ENCODE results near the gene PLA2G10. TPM values are rescaled to one million over a fixed set of nuclear protein-coding genes. Genes with fewer than 3 reads are reported as not detected.
A peak's percentile ranks its signal among the peaks of the same experiment; 100 is the strongest.

Gene PLA2G10
- total RNA-seq, 6 donors from 2014 or later, result 4.2 to 22.5 (median 10.9) TPM

GRCh38 chr16:14629612-14629918 lies 64.5 kb downstream of the PLA2G10 start:
- 2 to 3% methylated on average over 6 to 7 of the region's 17 CpGs for WGBS, 2 donors
- H3K27me3 ChIP-seq, result no peaks in the 10 kb centered on the region
- peak overlapping the region; percentile 95 to 100 (median 97) for H3K27ac ChIP-seq
- peaks cover 13 to 33% (median 26%) of the 10 kb centered on the region in 4 donors for H3K36me3 ChIP-seq
- peak overlapping the region; percentile 66 to 91 (median 84) for H3K4me3 ChIP-seq
- ATAC-seq (ENCODE audit: low FRiP score in 2 of 2), result no peak
- peak in 1 of 2 donors; percentile 39 for DNase-seq
- H3K4me1 ChIP-seq, result peaks cover 31 to 49% (median 38%) of the 10 kb centered on the region in 4 donors
- H3K9me3 ChIP-seq, result no peaks in the 10 kb centered on the region
- TF ChIP-seq POLR2AphosphoS5 (IDR thresholded peaks at IDR 0.05), result no peak
- no peak for TF ChIP-seq EP300 (IDR thresholded peaks at IDR 0.05)
- TF ChIP-seq POLR2A (IDR thresholded peaks at IDR 0.05), result no peak

- WGBS, 2 donors, result 45 to 53% methylated on average over 12 of the region's 12 CpGs
- TF ChIP-seq POLR2A (IDR thresholded peaks at IDR 0.05) (no peak), EP300 (IDR thresholded peaks at IDR 0.05) (no peak), POLR2AphosphoS5 (IDR thresholded peaks at IDR 0.05) (no peak), CTCF (IDR thresholded peaks at IDR 0.05) (no peak)
- Histone ChIP-seq H3K9me3 (no peaks in the 10 kb centered on the region), H3K36me3 (peaks cover 13 to 39% (median 31%) of the 10 kb centered on the region in 4 donors), H3K4me1 (peaks cover 26 to 43% (median 33%) of the 10 kb centered on the region in 4 donors), H3K4me3 (peak overlapping the region; percentile 66 to 91 (median 84)), H3K27me3 (no peaks in the 10 kb centered on the region), H3K27ac (peak overlapping the region; percentile 95 to 100 (median 97))
- ATAC-seq (ENCODE audit: low FRiP score in 2 of 2) (no peak), DNase-seq (no peak)
These were observed 65.1 kb downstream of the PLA2G10 start for GRCh38 chr16:14628806-14629611.

GRCh38 chr16:14627078-14627477 lies 67.0 kb downstream of the PLA2G10 start:
- Histone ChIP-seq H3K27ac (no peak overlapping the region), H3K4me1 (peaks cover 23 to 35% (median 29%) of the 10 kb centered on the region in 4 donors), H3K36me3 (peaks cover 15 to 57% (median 45%) of the 10 kb centered on the region in 4 donors), H3K27me3 (no peaks in the 10 kb centered on the region), H3K4me3 (no peak overlapping the region), H3K9me3 (no peaks in the 10 kb centered on the region)
- WGBS, 2 donors, result 86 to 92% methylated on average over 4 of the region's 4 CpGs
- no peak for TF ChIP-seq POLR2AphosphoS5 (IDR thresholded peaks at IDR 0.05)
- TF ChIP-seq CTCF (IDR thresholded peaks at IDR 0.05), result no peak
- TF ChIP-seq EP300 (IDR thresholded peaks at IDR 0.05), result no peak
- TF ChIP-seq POLR2A (IDR thresholded peaks at IDR 0.05), result no peak
- no peak for ATAC-seq (ENCODE audit: low FRiP score in 2 of 2)
- no peak for DNase-seq

Small RNA genes lying within 50 kb of the gene (small RNA-seq; reads per million reads assigned to genes)
- gene RNU7-125P, result 0 reads per million in 4 donors

Other genes starting within 250 kb of the PLA2G10 start
- gene PARN, start 64.0 kb downstream of the PLA2G10 start, total RNA-seq, result 100 to 1,000 TPM in 1 of 6 donors, 10 to 100 TPM in 5; 25.6 to 133 (median 37.3) TPM
- gene BFAR, start 61.4 kb downstream of the PLA2G10 start, total RNA-seq, result 100 to 1,000 TPM in 3 of 6 donors, 10 to 100 TPM in 3; 66.3 to 157 (median 104) TPM
- gene NPIPA3, start 9.1 kb upstream of the PLA2G10 start, total RNA-seq, result 1 to 10 TPM in 4 of 6 donors, not detected in 2; 1.1 to 8.4 (median 3.4) TPM
- 1 to 10 TPM in 4 of 6 donors, not detected in 2; 1.2 to 8.4 (median 2.4) TPM for gene NPIPA2, start 48.2 kb upstream of the PLA2G10 start, total RNA-seq
- gene NOMO1, start 139.4 kb upstream of the PLA2G10 start, total RNA-seq, result 10 to 100 TPM; 16.8 to 72.9 (median 45.3) TPM
- 100 to 1,000 TPM in 2 of 6 donors, 10 to 100 TPM in 4; 49.3 to 189 (median 79.1) TPM for gene NPIPA1, start 243.1 kb upstream of the PLA2G10 start, total RNA-seq